SK-N-SH treated with all-trans-retinoic acid at 6 μM for 48 hours (cell line): ENCODE data around the gene KCNT2.

Source experiments
- ATAC-seq: fragments of 200-7000 bp; cut with Tn5 transposase; 3 replicates; pipeline ENCODE4 v1.9.1; 2020; ENCODE audit warnings: mild to moderate bottlenecking, moderate library complexity
- ARNTL ChIP-seq: fragments of 450-650 bp; formaldehyde crosslinking; IDR thresholded peaks from 2 replicates; pipeline ENCODE4 v1.5.0; 2020; ENCODE audit warnings: low read depth, mild to moderate bottlenecking, moderate library complexity, borderline replicate concordance
- BACH2 ChIP-seq: fragments of 250-450 bp; sonication (Bioruptor Pico); IDR thresholded peaks from 2 replicates; pipeline ENCODE4 v1.9.0; 2021; ENCODE audit warnings: mild to moderate bottlenecking, borderline replicate concordance
- CSDC2 ChIP-seq: fragments of 250-450 bp; sonication (Bioruptor Pico); IDR thresholded peaks from 2 replicates; pipeline ENCODE4 v1.5.0; 2020; ENCODE audit warnings: mild to moderate bottlenecking, moderate library complexity
- GLIS3 ChIP-seq: fragments of 250-450 bp; sonication (Bioruptor Pico); IDR thresholded peaks from 2 replicates; pipeline ENCODE4 v1.5.0; 2020; ENCODE audit warnings: mild to moderate bottlenecking, moderate library complexity
- ISL1 ChIP-seq: fragments of 250-450 bp; sonication (Bioruptor Pico); IDR thresholded peaks from 2 replicates; pipeline ENCODE4 v2.1.2; 2022; ENCODE audit warnings: mild to moderate bottlenecking, moderate library complexity
- OSR1 ChIP-seq: fragments of 250-450 bp; sonication (Bioruptor Pico); IDR thresholded peaks from 2 replicates; pipeline ENCODE4 v1.8.0; 2022; ENCODE audit warnings: moderate library complexity, mild to moderate bottlenecking, inconsistent platforms
- PPARA ChIP-seq: fragments of 250-450 bp; sonication (Bioruptor Pico); IDR thresholded peaks from 2 replicates; pipeline ENCODE4 v1.5.0; 2020; ENCODE audit warnings: mild to moderate bottlenecking, borderline replicate concordance
- RARB ChIP-seq: fragments of 250-450 bp; sonication (Bioruptor Pico); IDR thresholded peaks from 2 replicates; pipeline ENCODE4 v1.8.0; 2021; ENCODE audit warnings: mild to moderate bottlenecking, moderate library complexity
- SNAI2 ChIP-seq: fragments of 250-450 bp; sonication (Bioruptor Pico); IDR thresholded peaks from 2 replicates; pipeline ENCODE4 v1.5.0; 2020; ENCODE audit warnings: mild to moderate bottlenecking, moderate library complexity
- TCF4 ChIP-seq: fragments of 250-450 bp; sonication (Bioruptor Pico); IDR thresholded peaks from 2 replicates; pipeline ENCODE4 v1.8.0; 2021; ENCODE audit warnings: mild to moderate bottlenecking, moderate library complexity, borderline replicate concordance
- TOX ChIP-seq: fragments of 250-450 bp; sonication (Bioruptor Pico); IDR thresholded peaks from 2 replicates; pipeline ENCODE4 v1.8.0; 2021; ENCODE audit warnings: mild to moderate bottlenecking, moderate library complexity, borderline replicate concordance
- ZC3H10 ChIP-seq: fragments of 250-450 bp; sonication (Bioruptor Pico); IDR thresholded peaks from 2 replicates; pipeline ENCODE4 v1.5.1; 2021; ENCODE audit warnings: mild to moderate bottlenecking, moderate library complexity
- ZFP3 ChIP-seq: fragments of 250-450 bp; sonication (Bioruptor Pico); IDR thresholded peaks from 2 replicates; pipeline ENCODE4 v1.5.0; 2020; ENCODE audit warnings: mild to moderate bottlenecking, moderate library complexity
- ZFP30 ChIP-seq: fragments of 450-650 bp; formaldehyde crosslinking; IDR thresholded peaks from 2 replicates; pipeline ENCODE4 v1.5.0; 2022; ENCODE audit warnings: mild to moderate bottlenecking, moderate library complexity
- ZNF70 ChIP-seq: fragments of 450-650 bp; formaldehyde crosslinking; IDR thresholded peaks from 2 replicates; pipeline ENCODE4 v1.5.0; 2020; ENCODE audit warnings: mild to moderate bottlenecking, moderate library complexity
- ZNF8 ChIP-seq: fragments of 450-650 bp; formaldehyde crosslinking; IDR thresholded peaks from 2 replicates; pipeline ENCODE4 v1.5.0; 2020; ENCODE audit warnings: mild to moderate bottlenecking, moderate library complexity
- TF ChIP-seq, protein P1 (sequence below): fragments of 250-450 bp; sonication (Bioruptor Pico); IDR thresholded peaks from 2 replicates; pipeline ENCODE4 v1.8.0; 2021; ENCODE audit warnings: low read depth, mild to moderate bottlenecking, moderate library complexity, borderline replicate concordance
- TF ChIP-seq, protein P2 (sequence below): fragments of 250-450 bp; sonication (Bioruptor Pico); IDR thresholded peaks from 2 replicates; pipeline ENCODE4 v1.8.0; 2020; ENCODE audit warnings: mild to moderate bottlenecking, moderate library complexity, borderline replicate concordance
- TF ChIP-seq, protein P3 (sequence below): fragments of 250-450 bp; sonication (Bioruptor Pico); IDR thresholded peaks from 2 replicates; pipeline ENCODE4 v1.5.0; 2020; ENCODE audit warnings: mild to moderate bottlenecking, moderate library complexity
- TF ChIP-seq, protein P4 (sequence below): fragments of 250-450 bp; sonication (Bioruptor Pico); IDR thresholded peaks from 2 replicates; pipeline ENCODE4 v1.5.1; 2021; ENCODE audit warnings: mild to moderate bottlenecking, moderate library complexity

Gene KCNT2

DNA sequence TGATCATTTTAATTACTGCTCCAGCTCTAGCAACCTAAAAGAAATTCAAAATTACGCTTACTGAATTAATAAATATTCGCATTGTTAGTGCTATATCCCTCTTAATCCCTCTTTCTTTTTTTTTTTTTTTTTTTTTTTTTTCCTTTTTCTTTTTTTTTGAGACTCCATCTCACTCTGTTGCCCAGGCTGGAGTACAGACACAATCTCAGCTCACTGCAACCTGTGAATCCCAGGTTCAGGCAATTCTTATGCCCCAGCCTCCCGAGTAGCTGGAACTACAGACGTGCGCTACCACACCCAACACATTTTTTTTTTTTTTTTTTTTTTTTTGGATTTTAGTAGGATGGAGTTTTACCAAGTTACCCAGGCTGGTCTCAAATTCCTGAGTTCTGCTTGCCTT, 157.1 kb downstream of the KCNT2 start:
- TF ChIP-seq RARB (CRISPR knock-in tag), result no peak
- TF ChIP-seq TCF4 (CRISPR knock-in tag), result no peak
- TF ChIP-seq TOX (CRISPR knock-in tag), result no peak
- TF ChIP-seq ZNF8 (CRISPR knock-in tag), result no peak
- TF ChIP-seq SNAI2 (CRISPR knock-in tag), result no peak
- TF ChIP-seq, protein P1, sequence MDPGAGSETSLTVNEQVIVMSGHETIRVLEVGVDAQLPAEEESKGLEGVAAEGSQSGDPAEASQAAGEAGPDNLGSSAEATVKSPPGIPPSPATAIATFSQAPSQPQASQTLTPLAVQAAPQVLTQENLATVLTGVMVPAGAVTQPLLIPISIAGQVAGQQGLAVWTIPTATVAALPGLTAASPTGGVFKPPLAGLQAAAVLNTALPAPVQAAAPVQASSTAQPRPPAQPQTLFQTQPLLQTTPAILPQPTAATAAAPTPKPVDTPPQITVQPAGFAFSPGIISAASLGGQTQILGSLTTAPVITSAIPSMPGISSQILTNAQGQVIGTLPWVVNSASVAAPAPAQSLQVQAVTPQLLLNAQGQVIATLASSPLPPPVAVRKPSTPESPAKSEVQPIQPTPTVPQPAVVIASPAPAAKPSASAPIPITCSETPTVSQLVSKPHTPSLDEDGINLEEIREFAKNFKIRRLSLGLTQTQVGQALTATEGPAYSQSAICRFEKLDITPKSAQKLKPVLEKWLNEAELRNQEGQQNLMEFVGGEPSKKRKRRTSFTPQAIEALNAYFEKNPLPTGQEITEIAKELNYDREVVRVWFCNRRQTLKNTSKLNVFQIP (CRISPR knock-in tag), result no peak
- no peak for TF ChIP-seq ARNTL (CRISPR knock-in tag)
- TF ChIP-seq GLIS3 (CRISPR knock-in tag), result no peak
- TF ChIP-seq ZFP3 (CRISPR knock-in tag), result no peak
- no peak for TF ChIP-seq ZFP30 (CRISPR knock-in tag)
- ATAC-seq, result no peak

DNA sequence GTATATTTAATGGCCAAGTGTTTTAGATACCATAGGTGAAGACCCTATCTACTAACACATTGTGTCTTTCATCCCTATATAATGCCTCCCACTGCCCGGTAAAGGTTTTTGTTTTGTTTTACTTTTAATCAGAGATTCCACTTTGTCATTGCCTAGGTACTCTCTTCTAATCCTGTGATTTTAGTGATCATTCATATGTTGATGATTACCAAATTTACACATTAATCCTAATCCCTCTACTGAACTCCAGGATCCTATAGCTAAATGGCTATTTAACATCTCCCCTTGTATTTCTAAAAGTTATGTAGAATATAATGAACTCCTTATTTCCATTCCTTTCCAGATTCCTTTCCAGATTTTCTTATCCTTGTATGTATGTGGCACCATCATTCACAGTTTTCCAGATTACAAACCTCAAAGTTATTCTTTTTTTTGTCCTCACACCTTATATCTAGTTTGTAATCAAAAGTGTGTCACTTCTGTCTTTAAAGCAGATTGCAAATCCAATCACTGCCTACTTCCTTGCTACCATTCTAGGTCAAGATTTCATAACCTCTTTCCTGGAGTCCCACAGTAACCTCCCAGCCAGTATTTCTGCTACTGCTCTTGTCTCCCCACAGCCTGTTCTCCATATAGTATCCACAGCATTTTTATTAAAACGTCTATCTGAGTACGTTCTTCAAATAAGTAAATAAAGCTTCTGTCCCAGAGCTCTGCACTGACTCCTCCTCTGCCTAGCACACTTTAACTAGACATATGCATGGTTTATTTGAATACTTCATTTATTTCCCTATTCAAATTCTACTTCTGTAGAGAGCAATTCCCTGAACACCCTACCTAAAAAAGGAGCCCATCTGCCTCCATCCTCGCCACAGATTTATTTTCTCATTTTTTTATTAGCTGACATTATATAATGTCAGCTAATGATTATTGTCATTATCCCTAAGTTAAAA, 157.8 kb downstream of the KCNT2 start:
- no peak for ATAC-seq
- TF ChIP-seq CSDC2 (no peak), BACH2 (CRISPR knock-in tag) (no peak), ZC3H10 (no peak), ISL1 (CRISPR knock-in tag) (no peak), ZFP30 (CRISPR knock-in tag) (no peak), RARB (CRISPR knock-in tag) (no peak), PPARA (CRISPR knock-in tag) (no peak), OSR1 (CRISPR knock-in tag) (no peak), ZNF70 (CRISPR knock-in tag) (no peak), ZNF8 (CRISPR knock-in tag) (no peak), ZFP3 (CRISPR knock-in tag) (no peak), SNAI2 (CRISPR knock-in tag) (no peak)
- TF ChIP-seq, protein P2, sequence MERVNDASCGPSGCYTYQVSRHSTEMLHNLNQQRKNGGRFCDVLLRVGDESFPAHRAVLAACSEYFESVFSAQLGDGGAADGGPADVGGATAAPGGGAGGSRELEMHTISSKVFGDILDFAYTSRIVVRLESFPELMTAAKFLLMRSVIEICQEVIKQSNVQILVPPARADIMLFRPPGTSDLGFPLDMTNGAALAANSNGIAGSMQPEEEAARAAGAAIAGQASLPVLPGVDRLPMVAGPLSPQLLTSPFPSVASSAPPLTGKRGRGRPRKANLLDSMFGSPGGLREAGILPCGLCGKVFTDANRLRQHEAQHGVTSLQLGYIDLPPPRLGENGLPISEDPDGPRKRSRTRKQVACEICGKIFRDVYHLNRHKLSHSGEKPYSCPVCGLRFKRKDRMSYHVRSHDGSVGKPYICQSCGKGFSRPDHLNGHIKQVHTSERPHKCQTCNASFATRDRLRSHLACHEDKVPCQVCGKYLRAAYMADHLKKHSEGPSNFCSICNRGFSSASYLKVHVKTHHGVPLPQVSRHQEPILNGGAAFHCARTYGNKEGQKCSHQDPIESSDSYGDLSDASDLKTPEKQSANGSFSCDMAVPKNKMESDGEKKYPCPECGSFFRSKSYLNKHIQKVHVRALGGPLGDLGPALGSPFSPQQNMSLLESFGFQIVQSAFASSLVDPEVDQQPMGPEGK (CRISPR knock-in tag), result no peak
- TF ChIP-seq, protein P3, sequence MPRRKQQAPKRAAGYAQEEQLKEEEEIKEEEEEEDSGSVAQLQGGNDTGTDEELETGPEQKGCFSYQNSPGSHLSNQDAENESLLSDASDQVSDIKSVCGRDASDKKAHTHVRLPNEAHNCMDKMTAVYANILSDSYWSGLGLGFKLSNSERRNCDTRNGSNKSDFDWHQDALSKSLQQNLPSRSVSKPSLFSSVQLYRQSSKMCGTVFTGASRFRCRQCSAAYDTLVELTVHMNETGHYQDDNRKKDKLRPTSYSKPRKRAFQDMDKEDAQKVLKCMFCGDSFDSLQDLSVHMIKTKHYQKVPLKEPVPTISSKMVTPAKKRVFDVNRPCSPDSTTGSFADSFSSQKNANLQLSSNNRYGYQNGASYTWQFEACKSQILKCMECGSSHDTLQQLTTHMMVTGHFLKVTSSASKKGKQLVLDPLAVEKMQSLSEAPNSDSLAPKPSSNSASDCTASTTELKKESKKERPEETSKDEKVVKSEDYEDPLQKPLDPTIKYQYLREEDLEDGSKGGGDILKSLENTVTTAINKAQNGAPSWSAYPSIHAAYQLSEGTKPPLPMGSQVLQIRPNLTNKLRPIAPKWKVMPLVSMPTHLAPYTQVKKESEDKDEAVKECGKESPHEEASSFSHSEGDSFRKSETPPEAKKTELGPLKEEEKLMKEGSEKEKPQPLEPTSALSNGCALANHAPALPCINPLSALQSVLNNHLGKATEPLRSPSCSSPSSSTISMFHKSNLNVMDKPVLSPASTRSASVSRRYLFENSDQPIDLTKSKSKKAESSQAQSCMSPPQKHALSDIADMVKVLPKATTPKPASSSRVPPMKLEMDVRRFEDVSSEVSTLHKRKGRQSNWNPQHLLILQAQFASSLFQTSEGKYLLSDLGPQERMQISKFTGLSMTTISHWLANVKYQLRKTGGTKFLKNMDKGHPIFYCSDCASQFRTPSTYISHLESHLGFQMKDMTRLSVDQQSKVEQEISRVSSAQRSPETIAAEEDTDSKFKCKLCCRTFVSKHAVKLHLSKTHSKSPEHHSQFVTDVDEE (CRISPR knock-in tag), result no peak
- TF ChIP-seq, protein P4, sequence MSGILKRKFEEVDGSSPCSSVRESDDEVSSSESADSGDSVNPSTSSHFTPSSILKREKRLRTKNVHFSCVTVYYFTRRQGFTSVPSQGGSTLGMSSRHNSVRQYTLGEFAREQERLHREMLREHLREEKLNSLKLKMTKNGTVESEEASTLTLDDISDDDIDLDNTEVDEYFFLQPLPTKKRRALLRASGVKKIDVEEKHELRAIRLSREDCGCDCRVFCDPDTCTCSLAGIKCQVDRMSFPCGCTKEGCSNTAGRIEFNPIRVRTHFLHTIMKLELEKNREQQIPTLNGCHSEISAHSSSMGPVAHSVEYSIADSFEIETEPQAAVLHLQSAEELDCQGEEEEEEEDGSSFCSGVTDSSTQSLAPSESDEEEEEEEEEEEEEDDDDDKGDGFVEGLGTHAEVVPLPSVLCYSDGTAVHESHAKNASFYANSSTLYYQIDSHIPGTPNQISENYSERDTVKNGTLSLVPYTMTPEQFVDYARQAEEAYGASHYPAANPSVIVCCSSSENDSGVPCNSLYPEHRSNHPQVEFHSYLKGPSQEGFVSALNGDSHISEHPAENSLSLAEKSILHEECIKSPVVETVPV (CRISPR knock-in tag), result no peak
- TF ChIP-seq, protein P1 (CRISPR knock-in tag), result no peak
